GM12892 (cell line): ENCODE measurements around the gene TMEM127.

Source experiments
- POLR2A ChIP-seq: IDR thresholded peaks from 2 replicates; pipeline ENCODE4 v1.6.1; 2011; ENCODE audit warnings: low read depth, low read length, control low read depth
- TAF1 ChIP-seq: IDR thresholded peaks from 2 replicates; pipeline ENCODE4 v1.6.1; 2011; ENCODE audit warnings: low read depth, mild to moderate bottlenecking, control low read depth, low read length, borderline replicate concordance

GRCh38 chr2:96252526-96252925 lies 13.3 kb downstream of the TMEM127 start:
- TF ChIP-seq POLR2A (no peak), TAF1 (no peak)
